Tibial nerve (tissue), 4 donors: ENCODE measurements around the gene EXPH5. TPM values are rescaled to one million over a fixed set of nuclear protein-coding genes. Genes with fewer than 3 reads are reported as not detected.
"Not testable (repeated sequence)": the region's sequence is repeated elsewhere in the genome, so short reads cannot be mapped to it uniquely, and the experiment has no call there.

Experiments used
- DNase-seq, 2 donors: peaks; one replicate each; pipeline ENCODE4 v3.0.0-alpha.2; 2019; ENCODE audit warnings: low spot score in 2 of 2
- H3K27ac ChIP-seq, 4 donors: fragments of 200-600 bp; sonication (generic) in 3 of 4; one replicate each; pipeline ENCODE4 v1.5.1; 2017 to 2019; ENCODE audit warnings: mild to moderate bottlenecking in 1 of 4
- H3K27me3 ChIP-seq, 2 donors: fragments of 200-600 bp; sonication (generic) in 1 of 2; one replicate each; pipeline versions ENCODE4 v1.5.1 to v1.6.0; 2017 to 2019
- H3K36me3 ChIP-seq, 3 donors: fragments of 200-600 bp; sonication (generic); one replicate each; pipeline ENCODE4 v1.5.1; 2018 to 2019
- H3K4me1 ChIP-seq, 4 donors: fragments of 200-600 bp; sonication (generic) in 3 of 4; one replicate each; pipeline ENCODE4 v1.5.1; 2017 to 2019
- H3K4me3 ChIP-seq, 4 donors: fragments of 200-600 bp; sonication (generic) in 3 of 4; one replicate each; pipeline ENCODE4 v1.5.1; 2017 to 2019; ENCODE audit warnings: mild to moderate bottlenecking in 1 of 4, moderate library complexity in 1 of 4
- H3K9me3 ChIP-seq, 4 donors: fragments of 200-600 bp; sonication (generic) in 3 of 4; one replicate each; pipeline ENCODE4 v1.5.1; 2017 to 2019
- CTCF ChIP-seq, 5 experiments: fragments of 200-600 bp in 3 of 5; fragments of 450-650 bp in 2 of 5; sonication (generic) in 3 of 5; IDR thresholded peaks; one replicate each; pipeline ENCODE4 v1.5.1; 2016 to 2019; ENCODE audit warnings: antibody characterized with exemption in 5 of 5, mild to moderate bottlenecking in 3 of 5, moderate library complexity in 2 of 5
- EP300 ChIP-seq, 2 donors: sonication (generic); formaldehyde crosslinking; IDR thresholded peaks; one replicate each; pipeline ENCODE4 v1.6.1; 2017; ENCODE audit warnings: antibody characterized with exemption in 2 of 2, mild to moderate bottlenecking in 1 of 2
- POLR2A ChIP-seq, 2 donors: fragments of 450-650 bp; IDR thresholded peaks; one replicate each; pipeline ENCODE4 v1.6.1; 2017; ENCODE audit warnings: antibody characterized with exemption in 2 of 2, mild to moderate bottlenecking in 2 of 2, moderate library complexity in 2 of 2
- WGBS, 2 donors: methylation state at CpG; one replicate each; pipeline ENCODE4 v1.1.5; 2018; 5-methylcytosine and 5-hydroxymethylcytosine counted together
- total RNA-seq, 4 donors: library from RNA; depleted of rRNA; stranded (reverse); fragments of >200 nt; gene quantifications; one replicate each; pipeline ENCODE4 v1.1.0, GENCODE V29; 2016

The EXPH5 gene
- total RNA-seq, 4 donors from 2014 or later = 2.4 to 5.4 (median 4.1) TPM

- Histone ChIP-seq H3K9me3 (no peaks in the 10 kb centered on the region), H3K36me3 (no peaks in the 10 kb centered on the region), H3K27me3 (no peaks in the 10 kb centered on the region), H3K4me3 (no peak overlapping the region), H3K27ac (no peak overlapping the region), H3K4me1 (no peaks in the 10 kb centered on the region)
- WGBS, 2 donors = 44 to 52% methylated on average over 5 of the region's 5 CpGs
- DNase-seq = no peak
- no peak for TF ChIP-seq EP300 (IDR thresholded peaks at IDR 0.05)
- no peak for TF ChIP-seq CTCF (IDR thresholded peaks at IDR 0.05)
- no peak for TF ChIP-seq POLR2A (IDR thresholded peaks at IDR 0.05)
Measured at GRCh38 chr11:108609682-108610081, 16.1 kb upstream of the EXPH5 start.

GRCh38 chr11:108608548-108608947, 15.0 kb upstream of the EXPH5 start:
- H3K9me3 ChIP-seq = no peaks in the 10 kb centered on the region
- no peak overlapping the region for H3K4me3 ChIP-seq
- no peaks in the 10 kb centered on the region for H3K4me1 ChIP-seq
- no peak overlapping the region for H3K27ac ChIP-seq
- no peak for DNase-seq
- TF ChIP-seq POLR2A (IDR thresholded peaks at IDR 0.05) = no peak
- no peak for TF ChIP-seq CTCF (IDR thresholded peaks at IDR 0.05)
- TF ChIP-seq EP300 (IDR thresholded peaks at IDR 0.05) = no peak
- peaks cover 0 to 4% of the 10 kb centered on the region in 2 donors for H3K27me3 ChIP-seq
- WGBS, 2 donors = 92 to 96% methylated on average over 1 of the region's 1 CpG
- H3K36me3 ChIP-seq = no peaks in the 10 kb centered on the region

GRCh38 chr11:108606495-108607160, 13.1 kb upstream of the EXPH5 start:
- Histone ChIP-seq H3K4me1 (no peaks in the 10 kb centered on the region), H3K27me3 (peaks cover 0 to 4% of the 10 kb centered on the region in 2 donors), H3K36me3 (no peaks in the 10 kb centered on the region), H3K4me3 (no peak overlapping the region), H3K9me3 (no peaks in the 10 kb centered on the region), H3K27ac (no peak overlapping the region)
- no peak for DNase-seq
- TF ChIP-seq CTCF (IDR thresholded peaks at IDR 0.05) (no peak), POLR2A (IDR thresholded peaks at IDR 0.05) (no peak), EP300 (IDR thresholded peaks at IDR 0.05) (no peak)
- 75 to 76% methylated on average over 3 of the region's 3 CpGs for WGBS, 2 donors

- WGBS, 2 donors = 72 to 74% methylated on average over 5 of the region's 5 CpGs
- H3K27ac ChIP-seq = no peak overlapping the region
Measured at GRCh38 chr11:108606070-108606469, 12.5 kb upstream of the EXPH5 start.

GRCh38 chr11:108602818-108603217, 9.2 kb upstream of the EXPH5 start:
- not testable (repeated sequence) for DNase-seq, H3K9me3 ChIP-seq, H3K4me1 ChIP-seq, H3K27me3 ChIP-seq, H3K4me3 ChIP-seq, H3K36me3 ChIP-seq, H3K27ac ChIP-seq
- 56 to 60% methylated on average over 5 of the region's 5 CpGs for WGBS, 2 donors

More at GRCh38 chr11:108606070-108606469, 12.5 kb upstream of the EXPH5 start:
- no peak for TF ChIP-seq EP300 (IDR thresholded peaks at IDR 0.05)
- TF ChIP-seq CTCF (IDR thresholded peaks at IDR 0.05) = no peak
- TF ChIP-seq POLR2A (IDR thresholded peaks at IDR 0.05) = no peak
- Histone ChIP-seq H3K27me3 (peaks cover 0 to 4% of the 10 kb centered on the region in 2 donors), H3K36me3 (no peaks in the 10 kb centered on the region), H3K9me3 (no peaks in the 10 kb centered on the region), H3K4me3 (no peak overlapping the region), H3K4me1 (no peaks in the 10 kb centered on the region)
- DNase-seq = no peak
